Left ventricle myocardium inferior (tissue), 1 donor: ENCODE results near the gene DCP1B. TPM values are rescaled to one million over a fixed set of nuclear protein-coding genes. Genes with fewer than 3 reads are reported as not detected.
A peak's percentile ranks its signal among the peaks of the same experiment; 100 is the strongest.

Experiments
- DNase-seq: peaks from one replicate; pipeline ENCODE4 v3.0.0-alpha.2; 2020
- H3K27ac ChIP-seq: fragments of 200-600 bp; replicated peaks from 2 replicates; pipeline ENCODE4 v1.8.0; 2021
- H3K27me3 ChIP-seq: fragments of 200-600 bp; 2 replicates; pipeline ENCODE4 v1.8.0; 2021; ENCODE audit warnings: low read depth
- H3K36me3 ChIP-seq: fragments of 200-600 bp; 2 replicates; pipeline ENCODE4 v1.8.0; 2021
- H3K4me1 ChIP-seq: fragments of 200-600 bp; 2 replicates; pipeline ENCODE4 v1.8.0; 2021
- H3K4me3 ChIP-seq: fragments of 200-600 bp; 2 replicates; pipeline ENCODE4 v1.8.0; 2021; ENCODE audit warnings: mild to moderate bottlenecking, moderate library complexity
- H3K9me3 ChIP-seq: fragments of 200-600 bp; replicated peaks from 2 replicates; pipeline ENCODE4 v1.8.0; 2021
- intact Hi-C: fragments of 100-400 bp; cut with micrococcal nuclease; formaldehyde crosslinking; loops from one replicate; pipeline ENCODE4 v1.11.0; 2022
- total RNA-seq: library from RNA; stranded (reverse); fragmentation: NEBNext Ultra II Directional; extraction: Animal tissue kit (Norgen Biotek cat#: 25700); gene quantifications from one replicate; pipeline ENCODE4 v1.2.1, GENCODE V29; 2021
- TF ChIP-seq, protein P1 (sequence below): fragments of 200-600 bp; IDR thresholded peaks from 2 replicates; pipeline ENCODE4 v1.8.0; 2021; ENCODE audit warnings: antibody characterized with exemption, mild to moderate bottlenecking, borderline replicate concordance
- donor health status: DM: no; HTN: yes; CAD: no; lungs with severe emphysema.

DCP1B gene
- total RNA-seq, 1 donor from 2014 or later = 1.7 TPM

DNA sequence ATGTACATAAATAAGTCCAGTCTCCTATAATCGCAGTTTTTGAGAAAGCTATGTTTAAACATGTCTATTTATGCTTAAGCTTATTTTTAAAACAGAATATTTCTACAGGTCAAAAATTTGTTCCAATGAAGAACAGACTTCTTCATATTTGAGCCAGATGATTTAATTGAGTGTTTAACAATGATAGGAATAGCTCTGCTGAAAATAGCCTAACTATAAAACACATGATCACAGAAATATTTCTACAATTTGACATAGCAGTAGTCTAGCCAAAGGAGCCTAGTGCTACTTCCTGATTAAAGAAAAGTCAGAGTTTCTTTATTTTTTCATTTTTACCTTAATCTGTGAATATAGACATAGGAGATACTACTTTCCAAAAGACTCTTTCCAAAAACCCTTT, 29.4 kb downstream of the DCP1B start:
- H3K4me3 ChIP-seq = peak overlapping the region; percentile 65
- H3K27me3 ChIP-seq = no peaks in the 10 kb centered on the region
- peaks cover 57% of the 10 kb centered on the region for H3K4me1 ChIP-seq
- no peaks in the 10 kb centered on the region for H3K9me3 ChIP-seq
- intact Hi-C loops = no loop called here
- TF ChIP-seq, protein P1, sequence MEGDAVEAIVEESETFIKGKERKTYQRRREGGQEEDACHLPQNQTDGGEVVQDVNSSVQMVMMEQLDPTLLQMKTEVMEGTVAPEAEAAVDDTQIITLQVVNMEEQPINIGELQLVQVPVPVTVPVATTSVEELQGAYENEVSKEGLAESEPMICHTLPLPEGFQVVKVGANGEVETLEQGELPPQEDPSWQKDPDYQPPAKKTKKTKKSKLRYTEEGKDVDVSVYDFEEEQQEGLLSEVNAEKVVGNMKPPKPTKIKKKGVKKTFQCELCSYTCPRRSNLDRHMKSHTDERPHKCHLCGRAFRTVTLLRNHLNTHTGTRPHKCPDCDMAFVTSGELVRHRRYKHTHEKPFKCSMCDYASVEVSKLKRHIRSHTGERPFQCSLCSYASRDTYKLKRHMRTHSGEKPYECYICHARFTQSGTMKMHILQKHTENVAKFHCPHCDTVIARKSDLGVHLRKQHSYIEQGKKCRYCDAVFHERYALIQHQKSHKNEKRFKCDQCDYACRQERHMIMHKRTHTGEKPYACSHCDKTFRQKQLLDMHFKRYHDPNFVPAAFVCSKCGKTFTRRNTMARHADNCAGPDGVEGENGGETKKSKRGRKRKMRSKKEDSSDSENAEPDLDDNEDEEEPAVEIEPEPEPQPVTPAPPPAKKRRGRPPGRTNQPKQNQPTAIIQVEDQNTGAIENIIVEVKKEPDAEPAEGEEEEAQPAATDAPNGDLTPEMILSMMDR = no peak
- no peaks in the 10 kb centered on the region for H3K36me3 ChIP-seq
- DNase-seq = no peak
- H3K27ac ChIP-seq = peak overlapping the region; percentile 87

DNA sequence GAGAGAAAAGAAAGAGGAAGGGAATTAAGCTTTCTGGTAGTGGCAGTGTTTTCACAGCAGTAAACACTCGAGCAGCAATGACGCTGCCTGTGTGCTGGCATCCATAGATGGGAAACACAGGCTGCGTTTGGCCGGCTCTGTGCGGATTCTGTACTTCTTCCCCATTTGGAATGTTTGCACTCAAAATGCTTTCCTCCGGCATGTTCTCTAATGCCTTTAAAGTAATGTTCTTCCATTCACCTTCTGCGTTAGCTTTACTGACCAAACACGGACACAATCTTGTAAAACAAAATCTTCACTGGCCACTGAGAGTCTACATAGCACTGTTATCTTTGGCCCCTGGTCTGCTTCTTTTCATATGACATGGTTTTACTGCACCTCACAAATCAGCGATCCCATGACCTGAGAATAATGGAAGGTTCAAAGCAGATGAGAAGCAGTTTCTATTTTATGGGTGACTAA, 31.4 kb downstream of the DCP1B start:
- Histone ChIP-seq H3K36me3 (no peaks in the 10 kb centered on the region), H3K27ac (peak overlapping the region; percentile 87), H3K9me3 (no peaks in the 10 kb centered on the region), H3K4me1 (peaks cover 50% of the 10 kb centered on the region), H3K27me3 (no peaks in the 10 kb centered on the region), H3K4me3 (peak overlapping the region; percentile 65)
- peak; percentile 52 for DNase-seq
- intact Hi-C loops = no loop called here
- TF ChIP-seq, protein P1 = no peak

DNA sequence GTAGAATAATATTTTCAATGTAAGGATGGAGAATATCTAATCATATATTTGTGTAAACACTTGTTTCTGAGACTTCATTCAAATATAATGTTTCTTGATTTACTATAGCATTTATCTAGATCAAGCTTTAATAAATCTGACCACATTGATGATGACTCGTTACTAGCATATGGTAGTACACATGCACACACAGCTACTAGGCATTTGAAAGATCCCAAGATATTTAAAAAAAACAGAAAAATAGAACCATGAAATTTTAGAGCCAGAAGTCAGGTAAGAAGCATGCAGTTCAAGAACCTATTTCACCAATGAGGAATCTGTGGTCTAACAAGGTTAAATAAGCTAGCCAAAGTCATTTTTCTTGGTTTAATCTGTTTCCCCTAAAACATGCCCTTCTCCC, 32.0 kb downstream of the DCP1B start:
- Histone ChIP-seq H3K4me3 (peak overlapping the region; percentile 65), H3K4me1 (peaks cover 46% of the 10 kb centered on the region), H3K27ac (peak overlapping the region; percentile 87), H3K27me3 (no peaks in the 10 kb centered on the region), H3K36me3 (no peaks in the 10 kb centered on the region), H3K9me3 (no peaks in the 10 kb centered on the region)
- intact Hi-C loops = no loop called here
- TF ChIP-seq, protein P1 = no peak
- DNase-seq = no peak

DNA sequence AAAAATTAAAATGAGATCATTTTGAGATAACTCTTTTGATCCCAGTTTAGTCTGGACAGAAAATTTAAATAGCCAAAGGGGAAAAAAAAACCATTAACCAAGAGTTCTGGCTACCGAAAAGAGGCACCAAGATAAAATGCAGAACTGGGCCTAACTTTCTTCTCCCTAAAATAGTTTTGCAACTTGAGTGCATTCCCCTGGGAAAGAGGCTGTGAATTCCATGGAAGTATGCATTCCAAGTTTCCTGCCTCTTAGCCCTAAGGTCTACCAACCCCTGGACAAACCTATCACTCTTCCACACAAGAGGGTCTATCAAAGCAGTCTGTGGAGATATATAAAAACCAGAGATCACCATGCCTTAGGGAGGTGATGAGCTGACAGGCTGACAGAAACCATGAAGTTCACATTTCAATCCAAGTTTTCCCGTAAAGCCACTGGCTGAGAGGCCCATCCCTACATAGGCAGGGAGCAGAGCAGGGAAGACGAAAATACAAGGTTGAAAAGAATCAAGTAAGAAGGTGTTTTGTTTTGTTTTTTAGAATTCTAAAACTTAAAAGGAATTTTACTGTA, 33.8 kb downstream of the DCP1B start:
- peaks cover 6% of the 10 kb centered on the region for H3K36me3 ChIP-seq
- peaks cover 46% of the 10 kb centered on the region for H3K4me1 ChIP-seq
- TF ChIP-seq, protein P1 = no peak
- H3K4me3 ChIP-seq = peak overlapping the region; percentile 65
- H3K27me3 ChIP-seq = no peaks in the 10 kb centered on the region
- intact Hi-C loops = no loop called here
- DNase-seq = no peak
- H3K9me3 ChIP-seq = no peaks in the 10 kb centered on the region
- peak overlapping the region; percentile 87 for H3K27ac ChIP-seq

DNA sequence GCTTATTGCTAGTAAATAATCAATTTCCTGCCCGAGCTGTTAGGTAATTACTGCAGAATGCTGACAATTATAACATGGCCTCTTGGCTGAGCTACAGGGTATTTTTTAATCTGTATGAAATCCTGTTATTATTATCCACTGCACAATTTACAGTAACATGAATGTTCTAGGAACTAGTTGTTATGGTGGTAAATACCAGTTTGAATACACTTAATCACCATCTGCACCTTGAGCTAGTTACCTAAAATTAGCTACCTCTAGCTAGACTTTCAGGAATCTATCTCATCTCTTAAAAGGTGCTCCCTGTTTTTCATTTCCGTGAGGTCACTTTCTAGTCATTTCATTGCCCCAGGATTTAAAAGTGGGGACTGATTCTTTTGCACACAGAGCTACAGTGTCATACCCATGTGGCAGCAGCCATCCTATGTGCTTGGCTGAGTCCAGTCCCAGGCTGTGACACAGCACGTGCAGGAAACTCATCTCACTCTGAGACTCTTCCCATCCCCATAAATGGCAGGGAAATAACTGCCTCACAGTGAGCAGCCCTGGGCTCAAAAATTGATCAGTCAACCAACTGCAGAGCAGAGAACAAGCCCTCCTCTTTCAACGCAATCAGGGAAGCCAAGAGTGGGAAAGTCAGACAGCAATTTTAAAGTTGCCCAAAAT, 37.6 kb downstream of the DCP1B start:
- H3K4me3 ChIP-seq = no peak overlapping the region
- H3K27ac ChIP-seq = peak overlapping the region; percentile 34
- H3K27me3 ChIP-seq = no peaks in the 10 kb centered on the region
- no peak for DNase-seq
- intact Hi-C loops = no loop called here
- H3K4me1 ChIP-seq = peaks cover 36% of the 10 kb centered on the region
- TF ChIP-seq, protein P1 = no peak
- H3K9me3 ChIP-seq = no peaks in the 10 kb centered on the region
- H3K36me3 ChIP-seq = peaks cover 11% of the 10 kb centered on the region
